ENCODE results near the gene POLR1C.

Gene POLR1C

GRCh38 chr6:43510827-43511163 is 6.1 kb upstream of the POLR1C start:
- DNase-seq (ENCODE audit: low read depth), result no peak
- H3K4me3 ChIP-seq (ENCODE audit: low read length), result peak overlapping the region; percentile 52; the same call in 1 of the 2 replicates
- TF ChIP-seq CTCF (conservative IDR thresholded peaks at IDR 0.05; ENCODE audit: low read length), result no peak

GRCh38 chr6:43511824-43512415 is 5.0 kb upstream of the POLR1C start:
- H3K4me3 ChIP-seq (ENCODE audit: low read length), result no peak overlapping the region
- no peak for TF ChIP-seq CTCF (conservative IDR thresholded peaks at IDR 0.05; ENCODE audit: low read length)
- DNase-seq (ENCODE audit: low read depth), result no peak

GRCh38 chr6:43515808-43516207 is 1.1 kb upstream of the POLR1C start:
- no peak for TF ChIP-seq CTCF (conservative IDR thresholded peaks at IDR 0.05; ENCODE audit: low read length)
- no peak for DNase-seq (ENCODE audit: low read depth)
- H3K4me3 ChIP-seq (ENCODE audit: low read length), result peak overlapping the region; percentile 99

GRCh38 chr6:43516367-43516696 is 557 bp upstream of the POLR1C start:
- H3K4me3 ChIP-seq (ENCODE audit: low read length), result peak overlapping the region; percentile 99

GRCh38 chr6:43517505-43518357 is 842 bp downstream of the POLR1C start:
- TF ChIP-seq CTCF (conservative IDR thresholded peaks at IDR 0.05; ENCODE audit: low read length), result no peak
- DNase-seq (ENCODE audit: low read depth), result no peak
- H3K4me3 ChIP-seq (ENCODE audit: low read length), result peak overlapping the region; percentile 99

More at GRCh38 chr6:43516367-43516696, 557 bp upstream of the POLR1C start:
- no peak for TF ChIP-seq CTCF (conservative IDR thresholded peaks at IDR 0.05; ENCODE audit: low read length)
- no peak for DNase-seq (ENCODE audit: low read depth)

- no peak overlapping the region for H3K4me3 ChIP-seq (ENCODE audit: low read length)
- DNase-seq (ENCODE audit: low read depth), result no peak
- no peak for TF ChIP-seq CTCF (conservative IDR thresholded peaks at IDR 0.05; ENCODE audit: low read length)
Observed at GRCh38 chr6:43520097-43520496, 3.2 kb downstream of the POLR1C start.

- no peak overlapping the region for H3K4me3 ChIP-seq (ENCODE audit: low read length)
- DNase-seq (ENCODE audit: low read depth), result no peak
- no peak for TF ChIP-seq CTCF (conservative IDR thresholded peaks at IDR 0.05; ENCODE audit: low read length)
Observed at GRCh38 chr6:43521836-43522235, 4.9 kb downstream of the POLR1C start.
